Measurements from ENCODE around the gene NSA2.

NSA2 gene

GRCh38 chr5:74822288-74822687 is 55.2 kb downstream of the NSA2 start:
- DNase-seq: no peak

- DNase-seq: no peak
These were observed 62.4 kb downstream of the NSA2 start for GRCh38 chr5:74829413-74829812.
